ENCODE measurements around the gene ABHD10. TPM values are rescaled to one million over a fixed set of nuclear protein-coding genes. Genes with fewer than 3 reads are reported as not detected.
A peak's percentile ranks its signal among the peaks of the same experiment; 100 is the strongest.

ABHD10 gene
- total RNA-seq, 1 donor from 2014 or later, result 55.9 TPM

GRCh38 chr3:111961461-111962164 lies 17.2 kb upstream of the ABHD10 start:
- no peak for ATAC-seq
- intact Hi-C loops (cut with micrococcal nuclease), result no loop called here
- no peak for DNase-seq

GRCh38 chr3:111963424-111963823 lies 15.4 kb upstream of the ABHD10 start:
- intact Hi-C loops (cut with micrococcal nuclease), result no loop called here
- DNase-seq, result no peak
- no peak for ATAC-seq

DNA sequence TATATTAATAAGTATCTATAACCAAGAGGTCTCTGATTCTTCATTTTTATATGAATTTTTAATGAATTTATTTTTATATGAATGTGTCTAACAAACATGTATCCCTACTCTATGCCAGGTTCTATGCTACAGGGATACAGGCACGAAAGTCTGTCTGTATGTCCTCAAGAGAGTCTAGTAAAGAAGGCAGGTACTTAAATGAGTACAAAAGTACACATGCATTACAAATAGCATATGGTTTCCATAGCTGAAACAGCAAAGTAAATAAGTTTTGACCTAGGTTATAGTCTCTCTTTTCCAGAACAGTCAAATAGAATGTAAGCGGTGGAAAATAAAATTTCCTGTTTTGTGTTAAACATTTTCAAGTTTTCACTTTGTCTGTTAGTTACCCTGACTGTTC lies 13.3 kb upstream of the ABHD10 start:
- ATAC-seq, result no peak
- intact Hi-C loops (cut with micrococcal nuclease), result no loop called here
- no peak for DNase-seq

DNA sequence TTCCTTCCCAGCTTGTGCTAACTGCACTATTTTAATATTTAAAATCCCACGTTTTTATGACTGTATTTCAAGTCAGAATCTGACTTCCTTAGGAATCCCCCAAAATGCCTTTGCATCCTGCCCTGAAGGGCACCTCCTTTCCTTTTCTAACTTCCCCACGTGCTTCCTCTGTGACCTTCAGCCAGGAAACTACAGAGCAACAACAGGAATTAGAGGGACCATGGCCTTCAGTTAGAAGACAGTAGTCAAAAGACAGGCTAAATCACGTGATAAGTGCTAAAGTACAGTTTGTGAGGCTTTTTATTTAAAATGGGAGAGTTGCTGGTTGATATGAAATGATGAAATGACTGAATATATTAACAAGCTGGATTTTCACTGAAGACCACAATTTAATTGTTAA lies 11.8 kb upstream of the ABHD10 start:
- intact Hi-C loops (cut with micrococcal nuclease), result loop anchor here (2.0 kb wide), 2 partner anchors 102 to 250 kb away; no protein-coding TSS in a partner anchor
- peak; percentile 30 for ATAC-seq
- DNase-seq, result no peak

DNA sequence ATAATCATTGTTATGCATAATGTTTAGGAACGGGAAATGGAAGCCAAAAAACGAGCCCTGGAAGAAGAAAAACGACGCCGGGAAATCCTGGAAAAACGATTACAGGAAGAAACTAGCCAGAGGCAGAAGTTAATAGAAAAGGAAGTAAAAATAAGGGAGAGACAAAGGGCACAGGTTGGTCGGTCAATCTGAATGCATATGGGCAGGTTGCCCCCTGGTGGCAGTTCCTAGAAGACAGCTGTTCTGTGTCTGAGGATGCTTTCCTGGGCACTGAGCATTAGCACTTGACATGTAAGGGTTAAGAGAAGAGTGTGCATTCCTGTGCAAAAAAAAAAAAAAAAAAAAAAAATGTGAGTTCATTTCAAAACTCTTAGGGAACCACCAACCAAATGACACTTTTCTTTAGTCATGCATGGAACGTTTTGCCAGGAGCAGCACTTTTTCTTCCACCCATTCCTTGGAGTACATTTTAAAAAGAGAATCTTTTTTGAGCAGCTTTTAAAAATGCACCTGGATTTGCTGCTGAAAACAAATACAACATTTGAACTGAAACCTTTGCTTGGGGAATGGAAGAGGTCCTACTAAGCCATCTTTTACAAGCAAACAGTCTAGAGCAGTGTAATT lies 11.1 kb upstream of the ABHD10 start:
- intact Hi-C loops (cut with micrococcal nuclease), result loop anchor here (2.0 kb wide), 2 partner anchors 103 to 251 kb away; no protein-coding TSS in a partner anchor
- DNase-seq (peak; percentile 80), ATAC-seq (peak; percentile 78)

DNA sequence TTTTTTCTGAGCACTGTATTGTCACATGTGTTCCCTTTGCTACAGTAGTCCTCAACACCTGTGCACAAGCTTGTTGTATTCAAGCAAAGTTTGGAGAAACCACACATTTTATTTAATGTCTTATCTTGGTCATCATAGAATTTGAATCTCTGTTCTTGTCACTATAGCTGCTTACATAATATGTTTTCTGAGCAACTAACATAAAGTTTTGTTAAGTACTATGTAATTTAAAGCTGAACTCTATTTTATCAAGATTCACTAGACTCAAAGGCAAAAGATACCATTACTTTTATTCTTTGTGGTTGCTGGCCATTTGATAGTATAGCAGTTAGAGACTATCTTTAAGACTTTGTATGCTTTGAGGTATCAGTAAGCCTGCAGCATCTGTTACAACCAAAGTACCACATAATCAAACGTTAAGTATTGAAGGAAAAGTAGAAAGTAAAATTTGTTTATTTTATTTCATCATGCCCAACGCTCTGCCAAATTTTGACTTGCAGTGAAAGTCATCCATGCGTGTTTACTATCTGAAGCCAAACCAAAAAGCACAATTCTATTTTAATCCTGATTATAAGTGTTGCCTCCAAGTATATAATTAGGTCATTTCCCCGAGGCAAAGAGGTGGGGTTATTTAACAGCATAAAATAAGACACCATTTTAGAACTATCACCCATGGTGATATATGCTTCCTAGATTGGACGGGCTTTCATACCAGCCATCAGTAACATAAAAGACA lies 10.3 kb upstream of the ABHD10 start:
- ATAC-seq (peak; percentile 30), DNase-seq (no peak)
- intact Hi-C loops (cut with micrococcal nuclease), result no loop called here

- intact Hi-C loops (cut with micrococcal nuclease), result no loop called here
- no peak for ATAC-seq
- no peak for DNase-seq
These were observed 8.4 kb upstream of the ABHD10 start for GRCh38 chr3:111970376-111970775.

DNA sequence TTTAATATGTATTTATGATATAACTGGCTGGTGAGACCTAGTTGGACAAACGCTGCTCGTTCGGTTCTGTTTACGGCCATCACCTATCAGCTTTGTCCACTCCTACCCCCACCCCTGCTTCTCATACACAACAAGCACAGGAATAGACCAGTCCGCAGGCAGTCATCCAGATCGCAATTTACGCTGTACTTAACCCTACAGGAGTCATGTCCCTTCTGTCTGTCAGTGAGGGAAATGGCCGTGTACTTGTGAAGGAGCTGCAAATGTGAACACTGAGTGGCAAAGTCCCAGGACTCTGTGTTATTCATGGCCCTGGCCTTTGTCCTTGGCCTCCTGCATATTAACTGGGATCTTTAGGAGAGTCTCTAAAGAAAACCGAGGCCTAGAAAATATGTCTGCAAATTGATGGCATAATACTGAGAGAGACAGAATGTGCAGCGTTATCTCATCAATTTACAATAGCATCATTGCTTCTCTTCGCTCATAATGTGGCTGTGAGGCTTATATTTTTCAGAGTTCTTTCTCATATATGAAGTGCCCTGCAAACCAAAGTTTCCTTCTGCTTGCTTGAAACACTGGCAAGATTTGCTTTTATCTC lies 7.2 kb upstream of the ABHD10 start:
- DNase-seq (peak; percentile 61), ATAC-seq (peak; percentile 91)
- intact Hi-C loops (cut with micrococcal nuclease), result no loop called here

GRCh38 chr3:111972891-111973290 lies 5.9 kb upstream of the ABHD10 start:
- ATAC-seq (no peak), DNase-seq (no peak)
- intact Hi-C loops (cut with micrococcal nuclease), result no loop called here

DNA sequence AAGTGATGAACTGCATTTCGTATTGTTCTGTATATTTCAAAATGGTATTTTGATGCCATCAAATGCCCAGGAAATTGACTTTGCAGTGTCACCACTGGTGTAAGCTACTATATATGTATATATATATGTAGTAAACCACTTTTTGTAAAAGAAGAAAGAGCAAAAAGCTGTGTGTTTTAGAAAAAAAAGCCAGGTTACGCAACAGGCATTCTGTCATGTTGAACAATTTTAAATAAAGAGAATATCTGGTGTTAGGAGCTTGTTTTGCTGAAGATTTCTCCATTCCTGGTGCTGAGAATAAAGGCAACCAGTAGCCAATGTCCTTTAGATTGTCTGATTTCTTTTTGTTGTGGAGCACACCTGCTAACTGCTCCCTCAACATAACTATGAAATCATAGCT lies 3.7 kb upstream of the ABHD10 start:
- intact Hi-C loops (cut with micrococcal nuclease), result no loop called here
- ATAC-seq (no peak), DNase-seq (no peak)

GRCh38 chr3:111976254-111976653 lies 2.6 kb upstream of the ABHD10 start:
- ATAC-seq (no peak), DNase-seq (no peak)
- intact Hi-C loops (cut with micrococcal nuclease), result no loop called here

GRCh38 chr3:111979434-111980038 lies 710 bp downstream of the ABHD10 start:
- peak; percentile 10 for ATAC-seq
- no peak for DNase-seq
- intact Hi-C loops (cut with micrococcal nuclease), result no loop called here

DNA sequence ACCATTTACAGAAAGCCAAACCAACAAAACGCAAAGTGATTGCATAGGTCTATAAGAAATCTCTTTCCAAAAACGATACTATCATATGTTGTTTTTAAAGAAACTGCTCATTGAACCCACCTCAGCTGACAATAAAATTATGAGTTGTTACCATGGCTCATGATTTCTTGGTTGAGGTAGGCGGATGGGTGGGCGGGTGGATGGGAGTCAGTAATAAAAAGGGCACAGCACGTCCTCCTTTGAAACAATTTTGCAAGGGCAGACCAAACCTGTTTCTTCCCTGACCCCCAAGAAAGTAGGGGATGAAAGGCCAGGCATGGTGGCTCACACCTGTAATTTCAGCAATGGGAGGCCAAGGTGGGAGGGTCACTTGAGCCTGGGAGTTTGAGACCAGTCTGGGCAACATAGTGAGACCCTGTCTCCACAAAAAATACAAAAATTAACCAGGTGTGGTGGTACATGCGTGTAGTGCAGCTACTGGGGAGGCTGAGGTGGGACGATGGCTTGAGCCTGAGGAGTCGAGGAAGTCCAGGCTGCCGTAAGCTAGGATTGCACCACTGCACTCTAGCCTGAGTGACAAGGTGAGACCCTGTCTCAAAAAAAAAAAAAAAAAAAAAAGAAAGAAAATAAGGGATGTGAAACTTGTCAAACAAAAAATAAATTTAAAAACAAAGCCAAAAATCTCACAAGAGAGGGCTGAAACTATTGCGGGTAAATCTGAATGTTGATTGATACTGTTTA lies 2.1 kb downstream of the ABHD10 start:
- no peak for DNase-seq
- intact Hi-C loops (cut with micrococcal nuclease), result no loop called here
- ATAC-seq, result no peak

DNA sequence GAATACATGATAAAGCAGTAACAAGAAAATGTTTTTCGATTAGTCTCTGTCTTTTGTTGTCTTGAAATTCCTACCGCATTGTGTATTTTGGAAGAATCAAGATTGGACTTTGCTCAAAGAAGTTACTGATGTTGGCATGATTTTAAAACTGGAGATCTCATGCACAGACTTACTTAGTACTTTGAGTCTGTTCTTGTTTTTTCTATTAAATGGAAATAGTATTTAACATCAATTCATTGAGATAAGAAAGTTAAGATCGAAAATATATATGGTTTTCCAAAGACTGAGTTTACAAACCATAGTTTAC lies 2.6 kb downstream of the ABHD10 start:
- DNase-seq, result no peak
- ATAC-seq, result no peak
- intact Hi-C loops (cut with micrococcal nuclease), result no loop called here

DNA sequence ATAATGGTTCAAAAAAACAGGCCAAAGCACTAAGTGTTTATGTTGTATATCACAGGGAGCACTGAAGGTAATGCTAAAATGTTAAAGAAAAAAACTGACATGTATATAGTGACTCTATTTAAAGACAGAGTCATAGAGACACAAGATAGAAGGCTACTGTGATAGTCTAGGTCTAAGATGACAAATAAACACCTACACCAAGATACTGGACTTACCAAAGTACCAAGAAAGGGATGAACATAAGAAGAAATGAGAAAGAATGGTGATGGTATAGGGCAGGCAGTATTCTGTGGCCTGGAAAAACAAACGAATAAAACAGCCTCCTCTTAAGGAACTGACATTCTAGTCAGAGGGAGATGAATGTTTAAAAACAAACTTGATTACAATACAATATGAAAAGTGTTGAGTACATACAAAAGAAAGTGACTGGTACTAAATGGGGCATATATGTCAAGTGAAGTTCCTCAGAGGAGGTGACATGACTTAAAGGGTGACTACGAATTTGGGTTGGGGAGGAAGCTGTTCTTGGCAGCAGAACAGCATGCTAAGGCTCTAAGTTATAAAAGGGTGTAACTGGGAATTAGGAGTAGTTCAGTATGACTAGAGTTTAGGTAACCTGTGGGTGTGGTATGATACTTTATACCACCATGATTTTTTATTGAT lies 5.9 kb downstream of the ABHD10 start:
- DNase-seq (no peak), ATAC-seq (no peak)
- intact Hi-C loops (cut with micrococcal nuclease), result no loop called here

DNA sequence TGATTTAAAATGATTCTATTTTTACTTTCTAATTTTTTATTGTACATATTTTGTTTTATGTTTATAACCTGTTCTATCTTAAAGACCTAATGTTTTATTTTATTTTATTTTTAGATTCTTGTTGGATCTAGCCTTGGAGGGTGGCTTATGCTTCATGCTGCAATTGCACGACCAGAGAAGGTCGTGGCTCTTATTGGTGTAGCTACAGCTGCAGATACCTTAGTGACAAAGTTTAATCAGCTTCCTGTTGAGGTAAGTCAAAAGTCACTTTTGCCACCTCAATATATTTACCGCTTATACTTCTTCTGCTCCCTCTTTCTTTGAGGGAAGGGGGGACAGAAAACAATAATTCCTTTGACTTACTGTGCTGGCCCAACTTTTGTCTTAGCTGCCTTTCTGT lies 8.0 kb downstream of the ABHD10 start:
- intact Hi-C loops (cut with micrococcal nuclease), result no loop called here

GRCh38 chr3:111989061-111989678 lies 10.3 kb downstream of the ABHD10 start:
- intact Hi-C loops (cut with micrococcal nuclease), result no loop called here
- ATAC-seq (peak; percentile 82), DNase-seq (no peak)

More for the DNA sequence above, 8.0 kb downstream of the ABHD10 start:
- no peak for ATAC-seq
- DNase-seq, result no peak

DNA sequence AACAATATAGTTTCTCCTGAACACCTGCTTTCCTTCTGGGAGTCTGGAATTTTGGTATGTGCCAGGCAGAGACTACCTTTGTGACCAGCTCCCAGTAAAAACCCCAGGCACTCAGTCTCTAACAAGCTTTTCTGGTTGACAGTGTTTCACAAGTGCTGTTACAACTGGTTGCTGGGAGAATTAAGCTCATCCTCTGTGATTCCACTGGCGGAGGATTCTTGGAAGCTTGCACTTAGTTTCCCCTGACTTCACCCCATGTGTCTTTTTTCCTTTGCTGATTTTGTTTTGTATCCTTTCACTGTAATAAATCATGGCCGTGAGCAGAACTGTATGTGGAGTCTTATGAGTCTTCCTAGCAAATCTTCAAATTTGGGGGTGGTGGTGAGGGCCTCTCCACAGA lies 14.2 kb downstream of the ABHD10 start:
- no peak for ATAC-seq
- intact Hi-C loops (cut with micrococcal nuclease), result no loop called here
- DNase-seq, result no peak

Measured in left ventricle myocardium superior (tissue), 1 donor.